Measurements from ENCODE around the gene KDM1B.

GRCh38 chr6:18261877-18262276 is 106.7 kb downstream of the KDM1B start:
- TF ChIP-seq, protein P1, sequence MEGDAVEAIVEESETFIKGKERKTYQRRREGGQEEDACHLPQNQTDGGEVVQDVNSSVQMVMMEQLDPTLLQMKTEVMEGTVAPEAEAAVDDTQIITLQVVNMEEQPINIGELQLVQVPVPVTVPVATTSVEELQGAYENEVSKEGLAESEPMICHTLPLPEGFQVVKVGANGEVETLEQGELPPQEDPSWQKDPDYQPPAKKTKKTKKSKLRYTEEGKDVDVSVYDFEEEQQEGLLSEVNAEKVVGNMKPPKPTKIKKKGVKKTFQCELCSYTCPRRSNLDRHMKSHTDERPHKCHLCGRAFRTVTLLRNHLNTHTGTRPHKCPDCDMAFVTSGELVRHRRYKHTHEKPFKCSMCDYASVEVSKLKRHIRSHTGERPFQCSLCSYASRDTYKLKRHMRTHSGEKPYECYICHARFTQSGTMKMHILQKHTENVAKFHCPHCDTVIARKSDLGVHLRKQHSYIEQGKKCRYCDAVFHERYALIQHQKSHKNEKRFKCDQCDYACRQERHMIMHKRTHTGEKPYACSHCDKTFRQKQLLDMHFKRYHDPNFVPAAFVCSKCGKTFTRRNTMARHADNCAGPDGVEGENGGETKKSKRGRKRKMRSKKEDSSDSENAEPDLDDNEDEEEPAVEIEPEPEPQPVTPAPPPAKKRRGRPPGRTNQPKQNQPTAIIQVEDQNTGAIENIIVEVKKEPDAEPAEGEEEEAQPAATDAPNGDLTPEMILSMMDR (IDR thresholded peaks at IDR 0.05; ENCODE audit: low read length) = no peak
- TF ChIP-seq EZH2 (optimal IDR thresholded peaks at IDR 0.05; ENCODE audit: low read depth, low read length) = no peak
